A549 treated with CpdA at 1 μM for 4 hours (cell line): ENCODE results near the gene PYHIN1. TPM values are rescaled to one million over a fixed set of nuclear protein-coding genes. Genes with fewer than 3 reads are reported as not detected.

Source experiments
- total RNA-seq: library from RNA; stranded (reverse); fragments of 200-300 nt; extraction: Qiagen RNA extraction; gene quantifications from 5 replicates; pipeline ENCODE4 v1.2.3, GENCODE V29; 2022; ENCODE audit warnings: low read depth

Gene PYHIN1
- total RNA-seq, result not detected in 5 replicates

DNA sequence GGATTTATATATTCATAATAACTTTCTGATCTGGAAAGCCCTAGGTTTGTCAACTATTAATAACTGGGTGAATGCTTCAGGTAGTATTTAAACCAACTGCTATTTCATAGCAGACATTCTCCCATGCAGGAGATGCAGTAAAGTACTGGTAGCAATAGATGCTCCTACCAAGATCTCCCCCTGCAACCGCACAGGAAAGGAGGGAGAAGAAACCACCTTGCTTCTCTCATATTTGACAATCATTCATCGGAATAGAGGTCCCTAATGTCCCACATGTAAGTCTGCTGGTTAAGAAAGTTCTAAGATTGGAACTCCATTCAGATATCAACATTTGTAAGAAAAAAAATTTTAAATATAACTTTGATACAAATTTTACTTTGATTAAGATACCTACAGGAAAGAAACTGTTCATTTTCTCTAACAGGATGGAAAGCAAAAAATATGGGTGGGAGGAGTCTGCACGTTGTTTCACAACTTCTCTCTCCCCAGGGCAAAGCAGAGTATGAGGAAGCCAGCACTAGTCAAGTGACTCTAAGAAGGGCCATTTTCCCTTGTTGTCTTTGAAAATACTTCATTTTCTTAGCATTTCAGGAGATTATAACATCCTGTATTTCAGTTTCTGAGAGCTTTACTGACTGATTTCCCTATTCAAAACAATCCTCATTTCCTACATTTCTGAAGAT lies at the start of gene PYHIN1:
PYHIN1 (plus strand) TSS at position 498 of the 683 bp plus-strand sequence. CDS start 5,359 bp downstream, outside the sequence.

DNA sequence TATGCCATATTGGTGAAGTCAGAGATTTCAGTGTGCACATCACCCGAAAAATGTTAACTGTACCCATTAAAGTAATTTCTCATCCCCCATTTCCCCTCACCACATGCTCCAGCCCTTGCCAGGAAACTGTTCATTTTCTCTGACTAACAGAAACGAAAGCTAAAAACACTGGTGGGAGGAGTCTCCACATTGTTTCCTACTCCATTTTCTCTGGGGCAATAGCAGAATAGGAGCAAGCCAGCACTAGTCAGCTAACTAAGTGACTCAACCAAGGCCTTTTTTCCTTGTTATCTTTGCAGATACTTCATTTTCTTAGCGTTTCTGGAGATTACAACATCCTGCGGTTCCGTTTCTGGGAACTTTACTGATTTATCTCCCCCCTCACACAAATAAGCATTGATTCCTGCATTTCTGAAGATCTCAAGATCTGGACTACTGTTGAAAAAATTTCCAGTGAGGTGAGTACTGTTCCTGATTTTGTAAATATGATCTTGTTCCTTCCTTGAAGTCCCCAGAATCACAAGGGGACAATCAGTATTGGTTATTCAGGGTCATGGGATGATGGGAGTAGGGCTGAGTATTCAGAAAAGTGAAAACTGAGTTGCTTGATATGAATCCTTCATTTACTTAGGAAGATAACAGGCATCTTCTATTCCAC lies 78.5 kb downstream of the PYHIN1 start, which contains the start of gene IFI16:
IFI16 (plus strand) TSS at position 204 of the 658 bp plus-strand sequence. CDS start 4,774 bp downstream, outside the sequence.

Other genes starting within 250 kb of the PYHIN1 start
- gene SPTA1, start 244.8 kb upstream of the PYHIN1 start, total RNA-seq, result not detected in 5 replicates
- not detected in 5 replicates for gene OR6K2, start 230.9 kb upstream of the PYHIN1 start, total RNA-seq
- gene OR6K3, start 210.8 kb upstream of the PYHIN1 start, total RNA-seq, result not detected in 5 replicates
- gene OR6K6, start 176.8 kb upstream of the PYHIN1 start, total RNA-seq, result not detected in 5 replicates
- gene OR6N1, start 159.4 kb upstream of the PYHIN1 start, total RNA-seq, result not detected in 5 replicates
- gene OR6N2, start 150.3 kb upstream of the PYHIN1 start, total RNA-seq, result not detected in 5 replicates
- gene MNDA, start 100.2 kb upstream of the PYHIN1 start, total RNA-seq, result not detected in 5 replicates
- 3.6 to 5.9 TPM (median 4.1 TPM) in 5 replicates for gene IFI16, start 78.4 kb downstream of the PYHIN1 start, total RNA-seq
- gene AIM2, start 145.2 kb downstream of the PYHIN1 start, total RNA-seq, result not detected in 5 replicates
- 0.09 to 0.19 TPM (median 0.12 TPM) in 4 of 5 replicates, not detected in the other for gene CADM3, start 240.1 kb downstream of the PYHIN1 start, total RNA-seq